PC-9 (cell line): ENCODE data around the gene PLA2G12B.

Experiments
- CTCF ChIP-seq: fragments of 200-600 bp; sonication (generic); conservative IDR thresholded peaks from 2 replicates; pipeline ENCODE4 v1.6.1; 2017; ENCODE audit warnings: mixed run types, antibody characterized with exemption, mild to moderate bottlenecking, moderate library complexity
- EZH2 ChIP-seq: fragments of 200-600 bp; sonication (generic); IDR thresholded peaks from 2 replicates; pipeline ENCODE4 v1.8.0; 2017; ENCODE audit warnings: antibody characterized with exemption, low read depth

- TF ChIP-seq CTCF, result no peak
- no peak for TF ChIP-seq EZH2
These were observed 919 bp downstream of the PLA2G12B start for GRCh38 chr10:72953687-72954086.
